ENCODE results near the gene CORO6. TPM values are rescaled to one million over a fixed set of nuclear protein-coding genes. Genes with fewer than 3 reads are reported as not detected.
A peak's percentile ranks its signal among the peaks of the same experiment; 100 is the strongest.

The CORO6 gene
- total and polyA plus RNA-seq, 2 of the 13 experiments (the other 11 are each of a cell fraction or from before 2014, with no cell fraction given): 0.42 to 0.82 TPM

DNA sequence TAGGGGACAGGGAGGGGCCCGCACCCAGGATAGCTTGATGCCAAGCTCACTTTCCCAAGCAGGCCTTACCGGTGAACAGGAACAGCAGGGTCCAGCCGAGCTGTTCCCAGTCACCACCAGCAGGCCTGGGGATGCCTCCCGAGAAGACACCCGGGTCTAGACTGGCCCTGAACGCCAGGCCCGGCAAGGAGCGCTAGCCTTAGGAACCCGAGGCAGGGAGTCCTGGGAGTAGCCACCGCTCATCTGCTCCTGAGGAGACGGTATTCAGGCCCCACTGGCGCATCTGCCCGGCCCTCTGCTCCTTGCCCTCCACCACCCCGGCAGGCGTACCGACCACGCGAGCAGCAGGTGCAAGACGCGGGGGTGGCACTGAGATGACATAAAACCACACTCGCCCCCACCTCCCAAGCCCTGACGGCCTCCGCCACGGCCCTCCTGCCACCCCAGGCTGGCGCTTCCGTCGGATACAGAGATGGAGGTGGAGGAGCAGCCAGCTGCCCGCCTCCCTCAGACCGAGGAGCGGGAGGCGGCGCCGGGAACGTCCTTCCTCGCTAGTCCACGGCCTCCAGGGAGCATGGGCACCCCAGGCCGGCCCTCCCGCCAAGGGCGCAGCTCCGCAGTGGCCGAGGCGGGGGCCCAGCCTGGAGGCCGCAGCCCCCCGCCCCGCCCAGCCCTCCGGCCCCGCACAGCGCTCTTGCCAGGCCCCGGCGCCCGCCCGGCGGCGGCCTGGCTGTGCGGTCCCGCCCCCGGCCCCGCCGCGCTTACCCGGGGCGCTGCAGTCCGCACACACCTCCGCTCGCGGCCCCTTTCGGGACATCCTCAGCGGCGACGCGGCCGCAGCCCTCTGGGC lies 33.9 kb downstream of the CORO6 start (continued):
- TF ChIP-seq, protein P1, sequence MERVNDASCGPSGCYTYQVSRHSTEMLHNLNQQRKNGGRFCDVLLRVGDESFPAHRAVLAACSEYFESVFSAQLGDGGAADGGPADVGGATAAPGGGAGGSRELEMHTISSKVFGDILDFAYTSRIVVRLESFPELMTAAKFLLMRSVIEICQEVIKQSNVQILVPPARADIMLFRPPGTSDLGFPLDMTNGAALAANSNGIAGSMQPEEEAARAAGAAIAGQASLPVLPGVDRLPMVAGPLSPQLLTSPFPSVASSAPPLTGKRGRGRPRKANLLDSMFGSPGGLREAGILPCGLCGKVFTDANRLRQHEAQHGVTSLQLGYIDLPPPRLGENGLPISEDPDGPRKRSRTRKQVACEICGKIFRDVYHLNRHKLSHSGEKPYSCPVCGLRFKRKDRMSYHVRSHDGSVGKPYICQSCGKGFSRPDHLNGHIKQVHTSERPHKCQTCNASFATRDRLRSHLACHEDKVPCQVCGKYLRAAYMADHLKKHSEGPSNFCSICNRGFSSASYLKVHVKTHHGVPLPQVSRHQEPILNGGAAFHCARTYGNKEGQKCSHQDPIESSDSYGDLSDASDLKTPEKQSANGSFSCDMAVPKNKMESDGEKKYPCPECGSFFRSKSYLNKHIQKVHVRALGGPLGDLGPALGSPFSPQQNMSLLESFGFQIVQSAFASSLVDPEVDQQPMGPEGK (CRISPR knock-in tag; IDR thresholded peaks at IDR 0.05): peak; percentile 56
- TF ChIP-seq, protein P2, sequence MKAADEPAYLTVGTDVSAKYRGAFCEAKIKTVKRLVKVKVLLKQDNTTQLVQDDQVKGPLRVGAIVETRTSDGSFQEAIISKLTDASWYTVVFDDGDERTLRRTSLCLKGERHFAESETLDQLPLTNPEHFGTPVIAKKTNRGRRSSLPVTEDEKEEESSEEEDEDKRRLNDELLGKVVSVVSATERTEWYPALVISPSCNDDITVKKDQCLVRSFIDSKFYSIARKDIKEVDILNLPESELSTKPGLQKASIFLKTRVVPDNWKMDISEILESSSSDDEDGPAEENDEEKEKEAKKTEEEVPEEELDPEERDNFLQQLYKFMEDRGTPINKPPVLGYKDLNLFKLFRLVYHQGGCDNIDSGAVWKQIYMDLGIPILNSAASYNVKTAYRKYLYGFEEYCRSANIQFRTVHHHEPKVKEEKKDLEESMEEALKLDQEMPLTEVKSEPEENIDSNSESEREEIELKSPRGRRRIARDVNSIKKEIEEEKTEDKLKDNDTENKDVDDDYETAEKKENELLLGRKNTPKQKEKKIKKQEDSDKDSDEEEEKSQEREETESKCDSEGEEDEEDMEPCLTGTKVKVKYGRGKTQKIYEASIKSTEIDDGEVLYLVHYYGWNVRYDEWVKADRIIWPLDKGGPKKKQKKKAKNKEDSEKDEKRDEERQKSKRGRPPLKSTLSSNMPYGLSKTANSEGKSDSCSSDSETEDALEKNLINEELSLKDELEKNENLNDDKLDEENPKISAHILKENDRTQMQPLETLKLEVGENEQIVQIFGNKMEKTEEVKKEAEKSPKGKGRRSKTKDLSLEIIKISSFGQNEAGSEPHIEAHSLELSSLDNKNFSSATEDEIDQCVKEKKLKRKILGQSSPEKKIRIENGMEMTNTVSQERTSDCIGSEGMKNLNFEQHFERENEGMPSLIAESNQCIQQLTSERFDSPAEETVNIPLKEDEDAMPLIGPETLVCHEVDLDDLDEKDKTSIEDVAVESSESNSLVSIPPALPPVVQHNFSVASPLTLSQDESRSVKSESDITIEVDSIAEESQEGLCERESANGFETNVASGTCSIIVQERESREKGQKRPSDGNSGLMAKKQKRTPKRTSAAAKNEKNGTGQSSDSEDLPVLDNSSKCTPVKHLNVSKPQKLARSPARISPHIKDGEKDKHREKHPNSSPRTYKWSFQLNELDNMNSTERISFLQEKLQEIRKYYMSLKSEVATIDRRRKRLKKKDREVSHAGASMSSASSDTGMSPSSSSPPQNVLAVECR (CRISPR knock-in tag; IDR thresholded peaks at IDR 0.05; ENCODE audit: borderline replicate concordance): peak; percentile 60
- TF ChIP-seq, protein P3, sequence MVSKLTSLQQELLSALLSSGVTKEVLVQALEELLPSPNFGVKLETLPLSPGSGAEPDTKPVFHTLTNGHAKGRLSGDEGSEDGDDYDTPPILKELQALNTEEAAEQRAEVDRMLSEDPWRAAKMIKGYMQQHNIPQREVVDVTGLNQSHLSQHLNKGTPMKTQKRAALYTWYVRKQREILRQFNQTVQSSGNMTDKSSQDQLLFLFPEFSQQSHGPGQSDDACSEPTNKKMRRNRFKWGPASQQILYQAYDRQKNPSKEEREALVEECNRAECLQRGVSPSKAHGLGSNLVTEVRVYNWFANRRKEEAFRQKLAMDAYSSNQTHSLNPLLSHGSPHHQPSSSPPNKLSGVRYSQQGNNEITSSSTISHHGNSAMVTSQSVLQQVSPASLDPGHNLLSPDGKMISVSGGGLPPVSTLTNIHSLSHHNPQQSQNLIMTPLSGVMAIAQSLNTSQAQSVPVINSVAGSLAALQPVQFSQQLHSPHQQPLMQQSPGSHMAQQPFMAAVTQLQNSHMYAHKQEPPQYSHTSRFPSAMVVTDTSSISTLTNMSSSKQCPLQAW (CRISPR knock-in tag; IDR thresholded peaks at IDR 0.05): 0 out of 2 replicates have a peak, but pooled peaks have one; percentile 32
- TF ChIP-seq ZFY (CRISPR knock-in tag; IDR thresholded peaks at IDR 0.05) (peak; percentile 37; the same call in 1 of the 2 replicates), MYC (CRISPR knock-in tag; IDR thresholded peaks at IDR 0.05; ENCODE audit: borderline replicate concordance) (peak; percentile 44; the same call in 1 of the 2 replicates), ZNF577 (CRISPR knock-in tag; IDR thresholded peaks at IDR 0.05; ENCODE audit: borderline replicate concordance, low read depth) (no peak), EP300 (IDR thresholded peaks at IDR 0.05; ENCODE audit: low read depth in 2 of 2, low read length in 2 of 2) (no peak), EP300 (CRISPR knock-in tag; IDR thresholded peaks at IDR 0.05; ENCODE audit: borderline replicate concordance) (no peak)
- TF ChIP-seq, protein P4, sequence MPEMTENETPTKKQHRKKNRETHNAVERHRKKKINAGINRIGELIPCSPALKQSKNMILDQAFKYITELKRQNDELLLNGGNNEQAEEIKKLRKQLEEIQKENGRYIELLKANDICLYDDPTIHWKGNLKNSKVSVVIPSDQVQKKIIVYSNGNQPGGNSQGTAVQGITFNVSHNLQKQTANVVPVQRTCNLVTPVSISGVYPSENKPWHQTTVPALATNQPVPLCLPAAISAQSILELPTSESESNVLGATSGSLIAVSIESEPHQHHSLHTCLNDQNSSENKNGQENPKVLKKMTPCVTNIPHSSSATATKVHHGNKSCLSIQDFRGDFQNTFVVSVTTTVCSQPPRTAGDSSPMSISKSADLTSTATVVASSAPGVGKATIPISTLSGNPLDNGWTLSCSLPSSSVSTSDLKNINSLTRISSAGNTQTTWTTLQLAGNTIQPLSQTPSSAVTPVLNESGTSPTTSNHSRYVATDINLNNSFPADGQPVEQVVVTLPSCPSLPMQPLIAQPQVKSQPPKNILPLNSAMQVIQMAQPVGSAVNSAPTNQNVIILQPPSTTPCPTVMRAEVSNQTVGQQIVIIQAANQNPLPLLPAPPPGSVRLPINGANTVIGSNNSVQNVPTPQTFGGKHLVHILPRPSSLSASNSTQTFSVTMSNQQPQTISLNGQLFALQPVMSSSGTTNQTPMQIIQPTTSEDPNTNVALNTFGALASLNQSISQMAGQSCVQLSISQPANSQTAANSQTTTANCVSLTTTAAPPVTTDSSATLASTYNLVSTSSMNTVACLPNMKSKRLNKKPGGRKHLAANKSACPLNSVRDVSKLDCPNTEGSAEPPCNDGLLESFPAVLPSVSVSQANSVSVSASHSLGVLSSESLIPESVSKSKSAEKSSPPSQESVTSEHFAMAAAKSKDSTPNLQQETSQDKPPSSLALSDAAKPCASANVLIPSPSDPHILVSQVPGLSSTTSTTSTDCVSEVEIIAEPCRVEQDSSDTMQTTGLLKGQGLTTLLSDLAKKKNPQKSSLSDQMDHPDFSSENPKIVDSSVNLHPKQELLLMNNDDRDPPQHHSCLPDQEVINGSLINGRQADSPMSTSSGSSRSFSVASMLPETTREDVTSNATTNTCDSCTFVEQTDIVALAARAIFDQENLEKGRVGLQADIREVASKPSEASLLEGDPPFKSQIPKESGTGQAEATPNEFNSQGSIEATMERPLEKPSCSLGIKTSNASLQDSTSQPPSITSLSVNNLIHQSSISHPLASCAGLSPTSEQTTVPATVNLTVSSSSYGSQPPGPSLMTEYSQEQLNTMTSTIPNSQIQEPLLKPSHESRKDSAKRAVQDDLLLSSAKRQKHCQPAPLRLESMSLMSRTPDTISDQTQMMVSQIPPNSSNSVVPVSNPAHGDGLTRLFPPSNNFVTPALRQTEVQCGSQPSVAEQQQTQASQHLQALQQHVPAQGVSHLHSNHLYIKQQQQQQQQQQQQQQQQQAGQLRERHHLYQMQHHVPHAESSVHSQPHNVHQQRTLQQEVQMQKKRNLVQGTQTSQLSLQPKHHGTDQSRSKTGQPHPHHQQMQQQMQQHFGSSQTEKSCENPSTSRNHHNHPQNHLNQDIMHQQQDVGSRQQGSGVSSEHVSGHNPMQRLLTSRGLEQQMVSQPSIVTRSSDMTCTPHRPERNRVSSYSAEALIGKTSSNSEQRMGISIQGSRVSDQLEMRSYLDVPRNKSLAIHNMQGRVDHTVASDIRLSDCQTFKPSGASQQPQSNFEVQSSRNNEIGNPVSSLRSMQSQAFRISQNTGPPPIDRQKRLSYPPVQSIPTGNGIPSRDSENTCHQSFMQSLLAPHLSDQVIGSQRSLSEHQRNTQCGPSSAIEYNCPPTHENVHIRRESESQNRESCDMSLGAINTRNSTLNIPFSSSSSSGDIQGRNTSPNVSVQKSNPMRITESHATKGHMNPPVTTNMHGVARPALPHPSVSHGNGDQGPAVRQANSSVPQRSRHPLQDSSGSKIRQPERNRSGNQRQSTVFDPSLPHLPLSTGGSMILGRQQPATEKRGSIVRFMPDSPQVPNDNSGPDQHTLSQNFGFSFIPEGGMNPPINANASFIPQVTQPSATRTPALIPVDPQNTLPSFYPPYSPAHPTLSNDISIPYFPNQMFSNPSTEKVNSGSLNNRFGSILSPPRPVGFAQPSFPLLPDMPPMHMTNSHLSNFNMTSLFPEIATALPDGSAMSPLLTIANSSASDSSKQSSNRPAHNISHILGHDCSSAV (CRISPR knock-in tag; IDR thresholded peaks at IDR 0.05; ENCODE audit: borderline replicate concordance): no peak
